Calu3 (cell line): ENCODE data around the gene OR52B2. TPM values are rescaled to one million over a fixed set of nuclear protein-coding genes. Genes with fewer than 3 reads are reported as not detected.
"Not testable (repeated sequence)": the region's sequence is repeated elsewhere in the genome, so short reads cannot be mapped to it uniquely, and the experiment has no call there.

Experiments used
- BruUV-seq: library from RNA; stranded (reverse); fragments of 400-500 nt; replicated peaks from 2 replicates; lab custom pipeline; 2021; lab: Mats Ljungman, UMichigan
- CTCF ChIA-PET: fragments of 300-600 bp; sonication (Branson Sonifier 250); formaldehyde crosslinking; loops from one replicate; lab custom pipeline; 2022; ENCODE audit warnings: antibody characterized with exemption; lab: Charles Lee
- DNase-seq: peaks from one replicate; pipeline ENCODE4 v3.0.0; 2022
- H3K27ac Mint-ChIP-seq: one replicate; pipeline ENCODE4 v1.8.0; 2022; ENCODE audit warnings: mixed read lengths; ENCODE audit not compliant: unreplicated experiment
- H3K27me3 Mint-ChIP-seq: one replicate; pipeline ENCODE4 v1.8.0; 2022; ENCODE audit warnings: mixed read lengths; ENCODE audit not compliant: unreplicated experiment
- H3K36me3 Mint-ChIP-seq: one replicate; pipeline ENCODE4 v1.8.0; 2022; ENCODE audit warnings: mild to moderate bottlenecking, moderate library complexity, mixed read lengths; ENCODE audit not compliant: insufficient read depth, unreplicated experiment
- H3K4me1 Mint-ChIP-seq: one replicate; pipeline ENCODE4 v1.8.0; 2022; ENCODE audit warnings: mild to moderate bottlenecking, low read depth, mixed read lengths; ENCODE audit not compliant: unreplicated experiment
- H3K4me3 Mint-ChIP-seq: one replicate; pipeline ENCODE4 v1.8.0; 2022; ENCODE audit warnings: mild to moderate bottlenecking, low read depth, moderate library complexity, mixed read lengths; ENCODE audit not compliant: unreplicated experiment
- H3K9me3 Mint-ChIP-seq: one replicate; pipeline ENCODE4 v1.8.0; 2022; ENCODE audit warnings: low read depth, mixed read lengths; ENCODE audit not compliant: unreplicated experiment
- intact Hi-C: fragments of 100-400 bp; cut with micrococcal nuclease; formaldehyde crosslinking; loops from one replicate; pipeline ENCODE4 v1.10.0; 2022; ENCODE audit not compliant: unreplicated experiment
- total RNA-seq: library from RNA; stranded (reverse); gene quantifications from 2 replicates; pipeline ENCODE4 v1.2.3, GENCODE V29; 2022
- TF ChIP-seq, protein P1 (sequence below): fragments of 200-600 bp; IDR thresholded peaks from one replicate; pipeline ENCODE4 v1.8.0; 2022; ENCODE audit warnings: antibody characterized with exemption; ENCODE audit not compliant: unreplicated experiment

The OR52B2 gene
- total RNA-seq, 1 experiment from 2014 or later = not detected

GRCh38 chr11:6156628-6157359 lies 13.3 kb downstream of the OR52B2 start:
- TF ChIP-seq, protein P1, sequence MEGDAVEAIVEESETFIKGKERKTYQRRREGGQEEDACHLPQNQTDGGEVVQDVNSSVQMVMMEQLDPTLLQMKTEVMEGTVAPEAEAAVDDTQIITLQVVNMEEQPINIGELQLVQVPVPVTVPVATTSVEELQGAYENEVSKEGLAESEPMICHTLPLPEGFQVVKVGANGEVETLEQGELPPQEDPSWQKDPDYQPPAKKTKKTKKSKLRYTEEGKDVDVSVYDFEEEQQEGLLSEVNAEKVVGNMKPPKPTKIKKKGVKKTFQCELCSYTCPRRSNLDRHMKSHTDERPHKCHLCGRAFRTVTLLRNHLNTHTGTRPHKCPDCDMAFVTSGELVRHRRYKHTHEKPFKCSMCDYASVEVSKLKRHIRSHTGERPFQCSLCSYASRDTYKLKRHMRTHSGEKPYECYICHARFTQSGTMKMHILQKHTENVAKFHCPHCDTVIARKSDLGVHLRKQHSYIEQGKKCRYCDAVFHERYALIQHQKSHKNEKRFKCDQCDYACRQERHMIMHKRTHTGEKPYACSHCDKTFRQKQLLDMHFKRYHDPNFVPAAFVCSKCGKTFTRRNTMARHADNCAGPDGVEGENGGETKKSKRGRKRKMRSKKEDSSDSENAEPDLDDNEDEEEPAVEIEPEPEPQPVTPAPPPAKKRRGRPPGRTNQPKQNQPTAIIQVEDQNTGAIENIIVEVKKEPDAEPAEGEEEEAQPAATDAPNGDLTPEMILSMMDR = no peak
- Mint-ChIP-seq H3K36me3 (no peaks in the 10 kb centered on the region), H3K27me3 (no peaks in the 10 kb centered on the region), H3K27ac (no peak overlapping the region), H3K9me3 (no peaks in the 10 kb centered on the region), H3K4me1 (no peaks in the 10 kb centered on the region), H3K4me3 (no peak overlapping the region)
- no TSS peak for BruUV-seq
- DNase-seq = no peak
- intact Hi-C loops = no loop called here
- CTCF ChIA-PET = no interaction called here

GRCh38 chr11:6152126-6152525 lies 18.0 kb downstream of the OR52B2 start:
- H3K27ac Mint-ChIP-seq = no peak overlapping the region
- BruUV-seq = no TSS peak
- H3K27me3 Mint-ChIP-seq = no peaks in the 10 kb centered on the region
- H3K36me3 Mint-ChIP-seq = no peaks in the 10 kb centered on the region
- H3K9me3 Mint-ChIP-seq = no peaks in the 10 kb centered on the region
- TF ChIP-seq, protein P1 = no peak
- H3K4me3 Mint-ChIP-seq = no peak overlapping the region
- intact Hi-C loops = no loop called here
- DNase-seq = no peak
- CTCF ChIA-PET = no interaction called here
- H3K4me1 Mint-ChIP-seq = no peaks in the 10 kb centered on the region

GRCh38 chr11:6151117-6151516 lies 19.0 kb downstream of the OR52B2 start:
- no peaks in the 10 kb centered on the region for H3K27me3 Mint-ChIP-seq
- no peak overlapping the region for H3K27ac Mint-ChIP-seq
- TF ChIP-seq, protein P1 = no peak
- H3K4me3 Mint-ChIP-seq = no peak overlapping the region
- intact Hi-C loops = no loop called here
- BruUV-seq = no TSS peak
- DNase-seq = no peak
- CTCF ChIA-PET = no interaction called here
- no peaks in the 10 kb centered on the region for H3K36me3 Mint-ChIP-seq
- no peaks in the 10 kb centered on the region for H3K9me3 Mint-ChIP-seq
- no peaks in the 10 kb centered on the region for H3K4me1 Mint-ChIP-seq

GRCh38 chr11:6143737-6144136 lies 26.4 kb downstream of the OR52B2 start:
- H3K9me3 Mint-ChIP-seq, intact Hi-C loops, DNase-seq, H3K36me3 Mint-ChIP-seq, H3K27ac Mint-ChIP-seq, BruUV-seq, CTCF ChIA-PET, H3K4me1 Mint-ChIP-seq, H3K4me3 Mint-ChIP-seq: not testable (repeated sequence)
- peaks cover 15% of the 10 kb centered on the region for H3K27me3 Mint-ChIP-seq

DNA sequence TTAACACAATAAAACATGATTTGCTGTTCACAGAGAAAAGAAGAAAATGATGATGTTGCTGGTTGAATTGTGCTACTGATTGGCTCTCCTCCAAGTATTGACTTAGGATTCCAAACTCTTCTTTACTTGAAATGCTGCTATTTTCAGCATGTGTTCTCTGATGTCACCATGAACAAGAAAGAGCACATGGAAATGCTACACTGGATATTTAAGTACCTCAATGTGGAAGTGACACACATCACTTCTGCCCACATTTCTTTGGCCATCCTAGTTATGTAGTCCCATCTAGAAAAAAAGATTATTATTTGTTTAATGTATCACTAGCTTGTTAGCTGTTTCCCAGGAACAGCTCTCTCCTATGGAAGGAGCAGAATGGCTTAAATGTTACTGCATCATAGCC lies 27.2 kb downstream of the OR52B2 start:
- CTCF ChIA-PET = no interaction called here
- H3K27me3 Mint-ChIP-seq = peaks cover 23% of the 10 kb centered on the region
- TF ChIP-seq, protein P1 = no peak
- BruUV-seq = no TSS peak
- H3K36me3 Mint-ChIP-seq = no peaks in the 10 kb centered on the region
- no peak overlapping the region for H3K4me3 Mint-ChIP-seq
- no peaks in the 10 kb centered on the region for H3K4me1 Mint-ChIP-seq
- intact Hi-C loops = no loop called here
- DNase-seq = no peak
- H3K9me3 Mint-ChIP-seq = no peaks in the 10 kb centered on the region
- no peak overlapping the region for H3K27ac Mint-ChIP-seq

GRCh38 chr11:6135936-6136335 lies 34.2 kb downstream of the OR52B2 start:
- H3K4me3 Mint-ChIP-seq, intact Hi-C loops, H3K4me1 Mint-ChIP-seq, DNase-seq, BruUV-seq, H3K27ac Mint-ChIP-seq, CTCF ChIA-PET, H3K9me3 Mint-ChIP-seq, H3K36me3 Mint-ChIP-seq: not testable (repeated sequence)
- H3K27me3 Mint-ChIP-seq = peaks cover 20% of the 10 kb centered on the region
